HepG2 (cell line): Measurements from ENCODE around the gene CRAT. TPM values are rescaled to one million over a fixed set of nuclear protein-coding genes. Genes with fewer than 3 reads are reported as not detected.

Experiments
- ADNP ChIP-seq: sonication (generic); formaldehyde crosslinking; IDR thresholded peaks from 2 replicates; pipeline ENCODE4 v1.4.0; 2020; ENCODE audit warnings: missing genetic modification reagents
- BCL6 ChIP-seq: IDR thresholded peaks from 2 replicates; pipeline ENCODE4 v1.6.1; 2016; ENCODE audit warnings: missing genetic modification reagents, missing compliant biosample characterization
- CAMTA2 ChIP-seq: sonication (generic); formaldehyde crosslinking; IDR thresholded peaks from 2 replicates; pipeline ENCODE4 v1.4.0; 2020; ENCODE audit warnings: mild to moderate bottlenecking, missing genetic modification reagents, borderline replicate concordance
- CERS6 ChIP-seq: sonication (generic); formaldehyde crosslinking; IDR thresholded peaks from 2 replicates; pipeline ENCODE4 v1.5.0; 2020; ENCODE audit warnings: missing genetic modification reagents
- FOXJ3 ChIP-seq: sonication (generic); formaldehyde crosslinking; IDR thresholded peaks from 2 replicates; pipeline ENCODE4 v1.4.0; 2020; ENCODE audit warnings: missing genetic modification reagents, mild to moderate bottlenecking, borderline replicate concordance
- FOXM1 ChIP-seq: sonication (generic); formaldehyde crosslinking; IDR thresholded peaks from 2 replicates; pipeline ENCODE4 v1.5.0; 2020; ENCODE audit warnings: missing genetic modification reagents
- GTF3A ChIP-seq: sonication (generic); formaldehyde crosslinking; conservative IDR thresholded peaks from 2 replicates; pipeline ENCODE4 v1.4.0; 2020; ENCODE audit warnings: mild to moderate bottlenecking, missing genetic modification reagents
- HNRNPLL ChIP-seq: fragments of 200-400 bp; formaldehyde crosslinking; IDR thresholded peaks from 2 replicates; pipeline ENCODE4 v1.6.1; 2017; ENCODE audit warnings: mild to moderate bottlenecking, low read depth, low read length; ENCODE audit not compliant: poor library complexity, severe bottlenecking
- JUN ChIP-seq: sonication (generic); formaldehyde crosslinking; IDR thresholded peaks from 2 replicates; pipeline ENCODE4 v1.4.0; 2020; ENCODE audit warnings: mild to moderate bottlenecking, missing genetic modification reagents
- MBD4 ChIP-seq: IDR thresholded peaks from 2 replicates; pipeline ENCODE4 v1.6.1; 2012; ENCODE audit warnings: low read length, inconsistent platforms, borderline replicate concordance
- MYNN ChIP-seq: sonication (generic); formaldehyde crosslinking; IDR thresholded peaks from 2 replicates; pipeline ENCODE4 v1.4.0; 2020; ENCODE audit warnings: mild to moderate bottlenecking, low read depth, missing genetic modification reagents
- NFE2L2 ChIP-seq: fragments of 150-350 bp; IDR thresholded peaks from 2 replicates; pipeline ENCODE4 v1.6.1; 2014; ENCODE audit warnings: low read length
- NR2C2 ChIP-seq: sonication (generic); formaldehyde crosslinking; IDR thresholded peaks from 2 replicates; pipeline ENCODE4 v1.4.0; 2020; ENCODE audit warnings: missing genetic modification reagents, mild to moderate bottlenecking, moderate library complexity, borderline replicate concordance
- POLR2G ChIP-seq: fragments of 200-400 bp; formaldehyde crosslinking; IDR thresholded peaks from 2 replicates; pipeline ENCODE4 v1.6.1; 2018; ENCODE audit warnings: mild to moderate bottlenecking, low read depth, low read length, moderate library complexity
- PREB ChIP-seq: sonication (generic); formaldehyde crosslinking; IDR thresholded peaks from 2 replicates; pipeline ENCODE4 v1.4.0; 2020; ENCODE audit warnings: missing genetic modification reagents
- PTBP1 ChIP-seq: fragments of 200-400 bp; formaldehyde crosslinking; IDR thresholded peaks from 2 replicates; pipeline ENCODE4 v1.6.1; 2018; ENCODE audit warnings: low read length, low read depth; ENCODE audit not compliant: poor library complexity, severe bottlenecking
- RFX5 ChIP-seq: IDR thresholded peaks from 2 replicates; pipeline ENCODE4 v1.6.1; 2011; ENCODE audit warnings: low read depth, low read length, improper control_type of control experiment
- SIX1 ChIP-seq: sonication (generic); formaldehyde crosslinking; IDR thresholded peaks from 2 replicates; pipeline ENCODE4 v1.4.0; 2020; ENCODE audit warnings: missing genetic modification reagents, borderline replicate concordance
- SMARCE1 ChIP-seq: fragments of 450-650 bp; IDR thresholded peaks from 2 replicates; pipeline ENCODE4 v1.6.1; 2017; ENCODE audit warnings: borderline replicate concordance
- SNAPC4 ChIP-seq: sonication (generic); formaldehyde crosslinking; IDR thresholded peaks from 2 replicates; pipeline ENCODE4 v1.4.0; 2020; ENCODE audit warnings: mild to moderate bottlenecking, missing genetic modification reagents
- SP5 ChIP-seq: IDR thresholded peaks from 2 replicates; pipeline ENCODE4 v1.6.1; 2016; ENCODE audit warnings: low read depth, borderline replicate concordance
- SPEN ChIP-seq: sonication (generic); formaldehyde crosslinking; IDR thresholded peaks from 2 replicates; pipeline ENCODE4 v1.5.1; 2020; ENCODE audit warnings: low read depth, mild to moderate bottlenecking, missing genetic modification reagents
- TEAD3 ChIP-seq: optimal IDR thresholded peaks from 2 replicates; pipeline ENCODE3; 2016; ENCODE audit warnings: borderline replicate concordance
- ZNF431 ChIP-seq: sonication (generic); formaldehyde crosslinking; IDR thresholded peaks from 2 replicates; pipeline ENCODE4 v1.9.0; 2022; ENCODE audit warnings: missing genetic modification reagents, low read depth, mild to moderate bottlenecking, borderline replicate concordance
- ZNF451 ChIP-seq: sonication (generic); formaldehyde crosslinking; IDR thresholded peaks from 2 replicates; pipeline ENCODE4 v1.5.0; 2020; ENCODE audit warnings: mild to moderate bottlenecking, missing genetic modification reagents
- ZNF879 ChIP-seq: sonication (generic); formaldehyde crosslinking; IDR thresholded peaks from 2 replicates; pipeline ENCODE4 v1.8.1; 2023; ENCODE audit warnings: missing genetic modification reagents
- ZSCAN29 ChIP-seq: sonication (generic); formaldehyde crosslinking; conservative IDR thresholded peaks from 2 replicates; pipeline ENCODE4 v1.4.0; 2020; ENCODE audit warnings: mild to moderate bottlenecking, missing genetic modification reagents
- polyA plus RNA-seq, 8 experiments: library from polyadenylated mRNA; depleted of rRNA in 3 of 8; stranded (reverse) in 7 of 8; unstranded in 1 of 8; fragments of >200 nt; fragmentation: Illumina TruSeq in 4 of 8; extraction: Trizol in 4 of 8; gene quantifications; 2 replicates each; pipeline versions ENCODE4 v1.2.1 to v1.2.3, GENCODE V29; 2011 to 2016; ENCODE audit warnings: low read depth in 4 of 8, missing spikeins in 1 of 8, mixed read lengths in 1 of 8; ENCODE audit not compliant: insufficient read depth in 1 of 8
- total RNA-seq, 5 experiments: library from RNA; depleted of rRNA; stranded (reverse); fragments of >200 nt; fragmentation: Illumina TruSeq; extraction: Trizol; gene quantifications; 2 replicates each; pipeline ENCODE4 v1.2.3, GENCODE V29; 2016; ENCODE audit warnings: low read depth in 1 of 5

Gene CRAT
- total and polyA plus RNA-seq, 2 of the 13 experiments (the other 11 are each of a cell fraction or from before 2014, with no cell fraction given) = 26.1 to 26.6 TPM

GRCh38 chr9:129139993-129140396 lies 29.4 kb upstream of the CRAT start (continued):
- TF ChIP-seq CAMTA2 (CRISPR knock-in tag) = no peak
- TF ChIP-seq ADNP (CRISPR knock-in tag) = no peak
- no peak for TF ChIP-seq FOXM1 (CRISPR knock-in tag)
- no peak for TF ChIP-seq BCL6 (CRISPR knock-in tag)
- no peak for TF ChIP-seq HNRNPLL
- TF ChIP-seq POLR2G = peak; percentile 93
- no peak for TF ChIP-seq RFX5
- TF ChIP-seq SNAPC4 (CRISPR knock-in tag) = no peak
- no peak for TF ChIP-seq NFE2L2
- no peak for TF ChIP-seq CERS6
- TF ChIP-seq ZNF879 (CRISPR knock-in tag) = no peak
- TF ChIP-seq ZNF431 (CRISPR knock-in tag) = no peak
- TF ChIP-seq MYNN (CRISPR knock-in tag) = no peak
- no peak for TF ChIP-seq SMARCE1
- TF ChIP-seq PREB = no peak
- TF ChIP-seq SIX1 (CRISPR knock-in tag) = peak; percentile 97
- TF ChIP-seq GTF3A = no peak
- TF ChIP-seq FOXJ3 (CRISPR knock-in tag) = no peak
- no peak for TF ChIP-seq MBD4
- TF ChIP-seq PTBP1 = no peak
- TF ChIP-seq SPEN (CRISPR knock-in tag) = no peak
- TF ChIP-seq NR2C2 (CRISPR knock-in tag) = no peak
- TF ChIP-seq SP5 (CRISPR knock-in tag) = peak; percentile 10; the same call in 1 of the 2 replicates
- TF ChIP-seq ZNF451 (CRISPR knock-in tag) = no peak
- no peak for TF ChIP-seq ZSCAN29 (CRISPR knock-in tag)
- TF ChIP-seq TEAD3 = no peak
- no peak for TF ChIP-seq JUN (CRISPR knock-in tag)
